GM04503 (cell line): ENCODE measurements around the gene PTH1R.

Experiments used
- DNase-seq: peaks from one replicate; pipeline ENCODE4 v3.0.0-alpha.2; 2012; ENCODE audit warnings: low read depth

Gene PTH1R

GRCh38 chr3:46877406-46878125 lies at the start of gene PTH1R:
TSS of gene PTH1R (plus strand) at chr3:46877721. CDS start at chr3:46883560, 5,839 bp downstream.
- no peak for DNase-seq

- no peak for DNase-seq
Measured at GRCh38 chr3:46829699-46830208, 47.8 kb upstream of the PTH1R start.

- no peak for DNase-seq
Measured at GRCh38 chr3:46830801-46831200, 46.7 kb upstream of the PTH1R start.

- DNase-seq, result no peak
Measured at GRCh38 chr3:46831316-46831715, 46.2 kb upstream of the PTH1R start.

- DNase-seq, result no peak
Measured at GRCh38 chr3:46831841-46832240, 45.7 kb upstream of the PTH1R start.

GRCh38 chr3:46833346-46834300 lies 43.9 kb upstream of the PTH1R start:
- no peak for DNase-seq

GRCh38 chr3:46835054-46835453 lies 42.5 kb upstream of the PTH1R start:
- no peak for DNase-seq

- no peak for DNase-seq
Measured at GRCh38 chr3:46835491-46835890, 42.0 kb upstream of the PTH1R start.

- DNase-seq, result no peak
Measured at GRCh38 chr3:46838301-46838700, 39.2 kb upstream of the PTH1R start.

- DNase-seq, result no peak
Measured at GRCh38 chr3:46840491-46840890, 37.0 kb upstream of the PTH1R start.

GRCh38 chr3:46843508-46843907 lies 34.0 kb upstream of the PTH1R start:
- no peak for DNase-seq

- DNase-seq, result no peak
Measured at GRCh38 chr3:46844397-46844796, 33.1 kb upstream of the PTH1R start.

GRCh38 chr3:46844881-46845312 lies 32.6 kb upstream of the PTH1R start:
- DNase-seq, result no peak

- DNase-seq, result no peak
Measured at GRCh38 chr3:46845397-46845859, 32.1 kb upstream of the PTH1R start.

- DNase-seq, result no peak
Measured at GRCh38 chr3:46845860-46846623, 31.5 kb upstream of the PTH1R start.

- DNase-seq, result no peak
Measured at GRCh38 chr3:46846624-46847542, 30.6 kb upstream of the PTH1R start.

- no peak for DNase-seq
Measured at GRCh38 chr3:46847744-46848143, 29.8 kb upstream of the PTH1R start.

- DNase-seq, result no peak
Measured at GRCh38 chr3:46848271-46849044, 29.1 kb upstream of the PTH1R start.

- no peak for DNase-seq
Measured at GRCh38 chr3:46849045-46849631, 28.4 kb upstream of the PTH1R start.
